ENCODE results near the gene VEZT.

DNA sequence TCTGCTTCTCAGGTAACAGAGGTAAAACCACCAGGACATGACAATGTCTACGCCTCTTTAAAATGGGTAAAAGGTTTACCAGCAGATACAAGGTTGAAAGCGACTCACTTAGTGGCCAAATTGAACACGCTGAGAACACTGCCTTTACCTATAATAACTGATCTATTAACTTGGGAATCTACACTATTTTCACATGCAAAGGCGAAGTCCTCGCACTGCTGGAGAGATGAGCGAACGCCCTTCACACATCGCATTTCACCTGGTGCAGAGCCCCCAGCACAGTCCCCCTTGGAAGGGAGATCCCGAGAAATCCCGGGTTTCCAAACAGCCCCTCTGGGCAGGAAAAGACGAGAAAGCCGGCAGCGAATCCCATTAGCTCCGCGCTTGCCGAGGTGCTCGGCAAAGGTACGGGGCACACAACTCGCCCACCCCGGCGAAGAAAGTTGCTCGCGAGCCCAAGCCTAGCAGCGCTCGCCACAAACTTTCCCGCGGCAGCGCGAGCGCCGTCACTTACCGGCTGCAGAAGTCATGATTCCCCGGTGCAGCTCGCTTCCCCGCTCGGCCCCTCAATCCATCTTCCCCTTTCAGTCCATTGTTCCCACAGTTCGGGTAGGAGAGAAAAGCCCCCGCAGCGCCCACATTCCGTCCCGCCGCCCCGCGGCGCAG is 763 bp upstream of the VEZT start:
- TF ChIP-seq, protein P1, sequence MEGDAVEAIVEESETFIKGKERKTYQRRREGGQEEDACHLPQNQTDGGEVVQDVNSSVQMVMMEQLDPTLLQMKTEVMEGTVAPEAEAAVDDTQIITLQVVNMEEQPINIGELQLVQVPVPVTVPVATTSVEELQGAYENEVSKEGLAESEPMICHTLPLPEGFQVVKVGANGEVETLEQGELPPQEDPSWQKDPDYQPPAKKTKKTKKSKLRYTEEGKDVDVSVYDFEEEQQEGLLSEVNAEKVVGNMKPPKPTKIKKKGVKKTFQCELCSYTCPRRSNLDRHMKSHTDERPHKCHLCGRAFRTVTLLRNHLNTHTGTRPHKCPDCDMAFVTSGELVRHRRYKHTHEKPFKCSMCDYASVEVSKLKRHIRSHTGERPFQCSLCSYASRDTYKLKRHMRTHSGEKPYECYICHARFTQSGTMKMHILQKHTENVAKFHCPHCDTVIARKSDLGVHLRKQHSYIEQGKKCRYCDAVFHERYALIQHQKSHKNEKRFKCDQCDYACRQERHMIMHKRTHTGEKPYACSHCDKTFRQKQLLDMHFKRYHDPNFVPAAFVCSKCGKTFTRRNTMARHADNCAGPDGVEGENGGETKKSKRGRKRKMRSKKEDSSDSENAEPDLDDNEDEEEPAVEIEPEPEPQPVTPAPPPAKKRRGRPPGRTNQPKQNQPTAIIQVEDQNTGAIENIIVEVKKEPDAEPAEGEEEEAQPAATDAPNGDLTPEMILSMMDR (IDR thresholded peaks at IDR 0.05): no peak
- TF ChIP-seq POLR2AphosphoS5 (IDR thresholded peaks at IDR 0.05): no peak
- peak in 1 of 2 donors; percentile 74 for TF ChIP-seq POLR2A (IDR thresholded peaks at IDR 0.05)
- TF ChIP-seq EP300 (IDR thresholded peaks at IDR 0.05): no peak

All from gastroesophageal sphincter (tissue), 3 donors.